Measurements from ENCODE around the gene PDE1C. TPM values are rescaled to one million over a fixed set of nuclear protein-coding genes. Genes with fewer than 3 reads are reported as not detected.

The PDE1C gene
- total RNA-seq, 1 donor from 2014 or later: 23.3 TPM

GRCh38 chr7:31775556-31775955 is 294.7 kb downstream of the PDE1C start:
- DNase-seq (ENCODE audit: low spot score) (no peak), ATAC-seq (no peak)
- intact Hi-C loops (cut with DNase I): no loop called here

- DNase-seq (ENCODE audit: low spot score) (no peak), ATAC-seq (no peak)
- intact Hi-C loops (cut with DNase I): no loop called here
These were observed 298.0 kb downstream of the PDE1C start for GRCh38 chr7:31772211-31772610.

- DNase-seq (ENCODE audit: low spot score): no peak
- intact Hi-C loops (cut with DNase I): no loop called here
- ATAC-seq: no peak
These were observed 302.4 kb downstream of the PDE1C start for GRCh38 chr7:31767686-31768358.

GRCh38 chr7:31764462-31764861 is 305.7 kb downstream of the PDE1C start:
- no peak for ATAC-seq
- DNase-seq (ENCODE audit: low spot score): no peak
- intact Hi-C loops (cut with DNase I): no loop called here

GRCh38 chr7:31763548-31763947 is 306.7 kb downstream of the PDE1C start:
- DNase-seq (ENCODE audit: low spot score) (no peak), ATAC-seq (no peak)
- intact Hi-C loops (cut with DNase I): no loop called here

GRCh38 chr7:31761646-31762045 is 308.6 kb downstream of the PDE1C start:
- no peak for DNase-seq (ENCODE audit: low spot score)
- intact Hi-C loops (cut with DNase I): no loop called here
- no peak for ATAC-seq

- ATAC-seq (no peak), DNase-seq (ENCODE audit: low spot score) (no peak)
- intact Hi-C loops (cut with DNase I): no loop called here
These were observed 311.5 kb downstream of the PDE1C start for GRCh38 chr7:31758755-31759154.

GRCh38 chr7:31751726-31752125 is 318.5 kb downstream of the PDE1C start:
- no peak for DNase-seq (ENCODE audit: low spot score)
- intact Hi-C loops (cut with DNase I): no loop called here
- no peak for ATAC-seq

- no peak for ATAC-seq
- DNase-seq (ENCODE audit: low spot score): no peak
- intact Hi-C loops (cut with DNase I): loop anchor here (10.0 kb wide), 2 partner anchors 457 to 617 kb away; no protein-coding TSS in a partner anchor
These were observed 322.1 kb downstream of the PDE1C start for GRCh38 chr7:31748084-31748483.

- DNase-seq (ENCODE audit: low spot score) (no peak), ATAC-seq (no peak)
- intact Hi-C loops (cut with DNase I): loop anchor here (10.0 kb wide), 2 partner anchors 457 to 617 kb away; no protein-coding TSS in a partner anchor
These were observed 322.7 kb downstream of the PDE1C start for GRCh38 chr7:31747553-31747952.

- peak; percentile 77 for DNase-seq (ENCODE audit: low spot score)
- ATAC-seq: peak; percentile 65
- intact Hi-C loops (cut with DNase I): loop anchor here (10.0 kb wide), 2 partner anchors 460 to 620 kb away; no protein-coding TSS in a partner anchor
These were observed 325.8 kb downstream of the PDE1C start for GRCh38 chr7:31744294-31744874.

GRCh38 chr7:31741852-31742251 is 328.4 kb downstream of the PDE1C start:
- ATAC-seq (no peak), DNase-seq (ENCODE audit: low spot score) (no peak)
- intact Hi-C loops (cut with DNase I): loop anchor here (10.0 kb wide), 2 partner anchors 463 to 623 kb away; no protein-coding TSS in a partner anchor

GRCh38 chr7:31735991-31736982 is 333.9 kb downstream of the PDE1C start:
- intact Hi-C loops (cut with DNase I): no loop called here
- ATAC-seq (peak; percentile 73), DNase-seq (ENCODE audit: low spot score) (peak; percentile 77)

GRCh38 chr7:31734456-31734855 is 335.8 kb downstream of the PDE1C start:
- DNase-seq (ENCODE audit: low spot score) (no peak), ATAC-seq (no peak)
- intact Hi-C loops (cut with DNase I): no loop called here

GRCh38 chr7:31729195-31729804 is 340.9 kb downstream of the PDE1C start:
- no peak for ATAC-seq
- DNase-seq (ENCODE audit: low spot score): no peak
- intact Hi-C loops (cut with DNase I): no loop called here

GRCh38 chr7:31724696-31725095 is 345.5 kb downstream of the PDE1C start:
- ATAC-seq (no peak), DNase-seq (ENCODE audit: low spot score) (no peak)
- intact Hi-C loops (cut with DNase I): no loop called here

GRCh38 chr7:31720366-31720765 is 349.8 kb downstream of the PDE1C start:
- no peak for DNase-seq (ENCODE audit: low spot score)
- no peak for ATAC-seq
- intact Hi-C loops (cut with DNase I): no loop called here

GRCh38 chr7:31716355-31716754 is 353.9 kb downstream of the PDE1C start:
- no peak for DNase-seq (ENCODE audit: low spot score)
- intact Hi-C loops (cut with DNase I): no loop called here
- ATAC-seq: no peak

GRCh38 chr7:31710171-31710570 is 360.0 kb downstream of the PDE1C start:
- DNase-seq (ENCODE audit: low spot score): no peak
- intact Hi-C loops (cut with DNase I): no loop called here
- no peak for ATAC-seq
